Measurements from ENCODE around the gene CHD9.
A peak's percentile ranks its signal among the peaks of the same experiment; 100 is the strongest.
"Not testable (repeated sequence)": the region's sequence is repeated elsewhere in the genome, so short reads cannot be mapped to it uniquely, and the experiment has no call there.

The CHD9 gene

GRCh38 chr16:53131363-53132071, 76.7 kb downstream of the CHD9 start:
- peak; percentile 41 for DNase-seq (ENCODE audit: low spot score)

- no peak for DNase-seq (ENCODE audit: low spot score)
Observed at GRCh38 chr16:53132406-53132805, 77.6 kb downstream of the CHD9 start.

GRCh38 chr16:53135329-53135728, 80.5 kb downstream of the CHD9 start:
- no peak for DNase-seq (ENCODE audit: low spot score)

GRCh38 chr16:53142823-53143568, 88.2 kb downstream of the CHD9 start:
- no peak for DNase-seq (ENCODE audit: low spot score)

- no peak for DNase-seq (ENCODE audit: low spot score)
Observed at GRCh38 chr16:53147500-53148065, 92.8 kb downstream of the CHD9 start.

GRCh38 chr16:53150769-53151168, 96.0 kb downstream of the CHD9 start:
- no peak for DNase-seq (ENCODE audit: low spot score)

GRCh38 chr16:53152329-53152728, 97.5 kb downstream of the CHD9 start:
- no peak for DNase-seq (ENCODE audit: low spot score)

GRCh38 chr16:53153130-53153529, 98.3 kb downstream of the CHD9 start:
- no peak for DNase-seq (ENCODE audit: low spot score)

- DNase-seq (ENCODE audit: low spot score), result no peak
Observed at GRCh38 chr16:53154513-53154912, 99.7 kb downstream of the CHD9 start.

GRCh38 chr16:53156516-53156915, 101.7 kb downstream of the CHD9 start:
- DNase-seq (ENCODE audit: low spot score), result no peak

GRCh38 chr16:53159781-53160436, 105.1 kb downstream of the CHD9 start:
- DNase-seq (ENCODE audit: low spot score), result peak; percentile 30

GRCh38 chr16:53166099-53166498, 111.3 kb downstream of the CHD9 start:
- no peak for DNase-seq (ENCODE audit: low spot score)

- DNase-seq (ENCODE audit: low spot score), result no peak
Observed at GRCh38 chr16:53168744-53169143, 114.0 kb downstream of the CHD9 start.

- no peak for DNase-seq (ENCODE audit: low spot score)
Observed at GRCh38 chr16:53172517-53172916, 117.7 kb downstream of the CHD9 start.

GRCh38 chr16:53175118-53175517, 120.3 kb downstream of the CHD9 start:
- no peak for DNase-seq (ENCODE audit: low spot score)

- DNase-seq (ENCODE audit: low spot score), result no peak
Observed at GRCh38 chr16:53176434-53176833, 121.6 kb downstream of the CHD9 start.

- no peak for DNase-seq (ENCODE audit: low spot score)
Observed at GRCh38 chr16:53183442-53183841, 128.7 kb downstream of the CHD9 start.

- DNase-seq (ENCODE audit: low spot score), result not testable (repeated sequence)
Observed at GRCh38 chr16:53185741-53186140, 130.9 kb downstream of the CHD9 start.

- DNase-seq (ENCODE audit: low spot score), result no peak
Observed at GRCh38 chr16:53187775-53188174, 133.0 kb downstream of the CHD9 start.

GRCh38 chr16:53191413-53191812, 136.6 kb downstream of the CHD9 start:
- DNase-seq (ENCODE audit: low spot score), result no peak

GRCh38 chr16:53198933-53199332, 144.1 kb downstream of the CHD9 start:
- no peak for DNase-seq (ENCODE audit: low spot score)

GRCh38 chr16:53201900-53202299, 147.1 kb downstream of the CHD9 start:
- no peak for DNase-seq (ENCODE audit: low spot score)

- no peak for DNase-seq (ENCODE audit: low spot score)
Observed at GRCh38 chr16:53202398-53202797, 147.6 kb downstream of the CHD9 start.

Measured in kidney capillary endothelial cell (primary cell).